ENCODE results near the gene WNT3A. TPM values are rescaled to one million over a fixed set of nuclear protein-coding genes. Genes with fewer than 3 reads are reported as not detected.

WNT3A gene
- total RNA-seq, 4 donors from 2014 or later: not detected

- DNase-seq (ENCODE audit: low spot score) (no peak), ATAC-seq (ENCODE audit: low FRiP score) (no peak)
- TF ChIP-seq, protein P1, sequence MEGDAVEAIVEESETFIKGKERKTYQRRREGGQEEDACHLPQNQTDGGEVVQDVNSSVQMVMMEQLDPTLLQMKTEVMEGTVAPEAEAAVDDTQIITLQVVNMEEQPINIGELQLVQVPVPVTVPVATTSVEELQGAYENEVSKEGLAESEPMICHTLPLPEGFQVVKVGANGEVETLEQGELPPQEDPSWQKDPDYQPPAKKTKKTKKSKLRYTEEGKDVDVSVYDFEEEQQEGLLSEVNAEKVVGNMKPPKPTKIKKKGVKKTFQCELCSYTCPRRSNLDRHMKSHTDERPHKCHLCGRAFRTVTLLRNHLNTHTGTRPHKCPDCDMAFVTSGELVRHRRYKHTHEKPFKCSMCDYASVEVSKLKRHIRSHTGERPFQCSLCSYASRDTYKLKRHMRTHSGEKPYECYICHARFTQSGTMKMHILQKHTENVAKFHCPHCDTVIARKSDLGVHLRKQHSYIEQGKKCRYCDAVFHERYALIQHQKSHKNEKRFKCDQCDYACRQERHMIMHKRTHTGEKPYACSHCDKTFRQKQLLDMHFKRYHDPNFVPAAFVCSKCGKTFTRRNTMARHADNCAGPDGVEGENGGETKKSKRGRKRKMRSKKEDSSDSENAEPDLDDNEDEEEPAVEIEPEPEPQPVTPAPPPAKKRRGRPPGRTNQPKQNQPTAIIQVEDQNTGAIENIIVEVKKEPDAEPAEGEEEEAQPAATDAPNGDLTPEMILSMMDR (IDR thresholded peaks at IDR 0.05): no peak
These were observed 7.4 kb downstream of the WNT3A start for GRCh38 chr1:228013935-228014930.

DNA sequence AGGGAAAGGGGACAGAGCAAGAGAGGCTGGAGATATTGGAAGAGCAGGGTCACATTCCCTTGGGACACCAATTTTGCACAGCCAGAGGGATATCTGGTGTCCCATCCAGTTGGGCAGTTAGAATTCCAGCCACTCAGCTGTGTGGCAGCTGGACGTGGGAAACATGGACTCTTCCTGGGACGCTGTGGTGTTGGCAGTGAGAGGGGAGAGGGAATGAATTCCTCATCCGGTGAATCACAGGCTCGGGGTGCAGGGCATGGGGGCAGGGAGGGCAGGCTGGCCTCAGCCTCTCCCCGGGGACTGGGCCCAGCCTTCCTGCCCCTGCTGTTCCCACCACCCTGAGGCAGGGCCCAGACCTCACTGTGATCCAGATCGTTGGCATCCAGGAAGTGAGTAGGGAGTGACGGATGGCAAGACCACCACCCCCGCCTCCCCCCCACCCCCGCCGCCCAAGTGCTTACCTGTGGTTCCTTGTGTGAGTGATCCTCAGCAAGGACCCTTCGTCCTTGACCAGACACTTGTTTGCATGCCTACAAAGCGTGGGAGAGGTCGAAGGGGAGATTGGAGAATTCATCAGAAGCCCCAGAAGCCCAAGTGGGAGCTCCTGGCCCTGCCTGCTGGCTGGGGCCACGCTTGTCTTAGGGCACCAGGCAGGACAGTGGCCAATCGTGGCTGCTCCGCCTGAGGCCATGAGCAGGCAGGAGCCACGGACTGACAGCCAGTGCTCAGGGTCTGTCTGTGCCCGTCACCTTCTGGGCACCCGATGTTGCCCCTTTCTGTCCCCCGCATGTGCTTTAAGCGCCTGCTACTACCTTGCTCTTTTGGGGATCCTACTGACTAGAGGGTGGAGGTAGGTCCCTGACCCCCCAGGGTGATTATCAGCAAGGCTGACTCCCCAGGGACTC is 8.7 kb downstream of the WNT3A start:
- TF ChIP-seq, protein P1 (IDR thresholded peaks at IDR 0.05): no peak
- no peak for ATAC-seq (ENCODE audit: low FRiP score)
- no peak for DNase-seq (ENCODE audit: low spot score)

DNA sequence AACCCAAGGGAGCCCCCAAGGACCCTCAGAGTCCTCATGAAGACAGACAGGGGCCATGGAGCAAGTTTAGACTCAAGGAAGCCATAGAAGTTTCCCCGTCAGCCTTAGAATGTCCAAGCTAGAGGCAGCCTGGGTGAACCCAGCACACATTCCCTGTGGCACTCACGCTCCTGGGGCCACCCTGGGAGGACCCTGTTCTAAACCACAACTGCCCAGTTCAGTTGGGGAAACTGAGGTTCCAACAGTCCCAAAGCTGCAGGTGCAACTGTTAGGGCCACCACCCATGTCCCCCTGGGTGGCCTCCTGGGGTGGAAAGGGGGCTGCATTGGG is 9.3 kb downstream of the WNT3A start:
- TF ChIP-seq, protein P1 (IDR thresholded peaks at IDR 0.05): no peak
- no peak for ATAC-seq (ENCODE audit: low FRiP score)
- DNase-seq (ENCODE audit: low spot score): no peak

DNA sequence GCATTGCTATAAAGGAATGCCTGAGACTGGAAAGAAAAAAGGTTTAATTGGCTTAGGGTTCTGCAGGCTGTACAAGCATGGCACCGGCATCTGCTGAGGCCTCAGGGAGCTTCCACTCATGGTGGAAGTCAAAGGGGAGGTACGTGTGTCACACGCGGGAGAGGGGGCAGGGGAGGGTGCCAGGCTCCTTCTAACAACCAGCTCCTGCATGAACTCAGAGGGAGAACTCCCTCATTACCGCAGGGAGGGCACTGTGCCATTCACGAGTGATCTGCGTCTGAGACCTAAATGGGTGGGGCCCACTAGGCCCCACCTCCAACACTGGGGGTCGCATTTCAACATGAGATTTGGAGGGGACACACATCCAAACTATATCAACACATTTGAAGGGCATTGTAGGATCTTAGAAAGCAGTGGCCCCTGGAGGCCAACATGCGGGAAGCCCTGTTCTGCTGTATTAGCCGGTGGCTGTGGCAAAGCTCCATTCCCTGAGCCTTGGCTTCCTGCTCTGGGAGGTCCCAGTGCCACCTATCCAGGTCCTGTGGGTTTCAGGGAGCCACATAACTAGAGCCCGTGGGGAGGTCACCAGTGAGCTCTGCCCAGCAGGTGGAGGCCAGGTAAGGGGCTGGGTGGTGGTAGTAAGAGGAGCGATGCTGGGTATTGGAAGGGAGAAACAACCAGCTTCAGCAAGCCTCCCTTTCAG is 10.0 kb downstream of the WNT3A start:
- no peak for DNase-seq (ENCODE audit: low spot score)
- no peak for ATAC-seq (ENCODE audit: low FRiP score)
- TF ChIP-seq, protein P1 (IDR thresholded peaks at IDR 0.05): no peak

DNA sequence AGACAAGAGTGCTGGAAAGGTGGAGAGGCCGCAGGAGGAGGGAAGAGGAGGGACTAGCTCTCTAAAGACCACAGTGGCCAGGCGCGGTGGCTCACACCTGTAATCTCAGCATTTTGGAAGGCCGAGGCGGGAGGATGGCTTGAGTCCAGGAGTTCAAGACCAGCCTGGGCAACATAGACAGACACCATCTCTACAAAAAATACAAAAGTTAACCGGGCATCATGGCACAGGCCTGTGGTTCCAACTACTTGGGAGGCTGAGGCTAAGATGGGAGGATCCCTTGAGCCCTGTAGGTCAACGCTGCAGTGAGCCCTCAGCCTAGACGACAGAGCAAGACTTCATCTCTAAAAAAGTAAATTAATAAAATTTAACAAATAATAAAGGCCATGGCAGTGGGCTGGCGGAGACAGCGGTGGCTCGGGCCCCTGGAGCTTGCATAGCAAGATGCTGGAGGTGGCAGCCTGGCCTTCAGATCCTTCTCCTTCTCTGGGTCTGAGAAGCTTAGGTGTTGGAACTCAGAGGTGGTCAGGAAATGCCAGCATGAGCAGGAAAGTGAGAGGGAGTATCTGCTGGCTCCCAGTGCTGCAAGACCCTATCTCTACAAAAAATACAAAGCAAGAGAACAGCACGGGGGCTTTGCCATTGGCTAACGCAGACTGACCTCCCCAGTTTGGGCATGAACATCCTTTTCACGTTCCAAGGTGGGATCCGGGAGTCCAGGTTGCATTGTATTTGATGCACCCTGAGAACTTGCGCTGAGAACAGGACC is 10.7 kb downstream of the WNT3A start:
- DNase-seq (ENCODE audit: low spot score) (no peak), ATAC-seq (ENCODE audit: low FRiP score) (no peak)
- TF ChIP-seq, protein P1 (IDR thresholded peaks at IDR 0.05): no peak

GRCh38 chr1:228018125-228018398 is 11.3 kb downstream of the WNT3A start:
- ATAC-seq (ENCODE audit: low FRiP score): no peak
- TF ChIP-seq, protein P1 (IDR thresholded peaks at IDR 0.05): no peak
- DNase-seq (ENCODE audit: low spot score): no peak
